Esophagus (tissue), 2 donors: ENCODE results near the gene HCRTR2. TPM values are rescaled to one million over a fixed set of nuclear protein-coding genes. Genes with fewer than 3 reads are reported as not detected.
"Not testable (repeated sequence)": the region's sequence is repeated elsewhere in the genome, so short reads cannot be mapped to it uniquely, and the experiment has no call there.

Source experiments
- H3K27ac ChIP-seq, 2 donors: one replicate each; pipeline ENCODE4 v1.5.1; 2013; ENCODE audit warnings: low read depth in 2 of 2, mild to moderate bottlenecking in 2 of 2, inconsistent platforms in 1 of 2, low read length in 1 of 2, moderate library complexity in 1 of 2
- H3K27me3 ChIP-seq, 2 donors: one replicate each; pipeline ENCODE4 v1.6.1; 2013; ENCODE audit warnings: low read length in 2 of 2, control low read depth in 1 of 2, mild to moderate bottlenecking in 1 of 2; ENCODE audit not compliant: insufficient read depth in 2 of 2, control insufficient read depth in 1 of 2
- H3K36me3 ChIP-seq, 2 donors: one replicate each; pipeline ENCODE4 v1.6.1; 2013; ENCODE audit warnings: low read length in 1 of 2; ENCODE audit not compliant: control insufficient read depth in 2 of 2, insufficient read depth in 2 of 2
- H3K4me1 ChIP-seq, 2 donors: one replicate each; pipeline ENCODE4 v1.6.1; 2013; ENCODE audit warnings: low read length in 1 of 2; ENCODE audit not compliant: control insufficient read depth in 2 of 2, insufficient read depth in 2 of 2
- H3K4me3 ChIP-seq, 2 donors: one replicate each; pipeline ENCODE4 v1.5.1; 2013; ENCODE audit warnings: low read length in 2 of 2, mild to moderate bottlenecking in 2 of 2, low read depth in 1 of 2, moderate library complexity in 1 of 2
- H3K9me3 ChIP-seq, 2 donors: one replicate each; pipeline ENCODE4 v1.6.1; 2013; ENCODE audit warnings: mild to moderate bottlenecking in 2 of 2, low read depth in 1 of 2, low read length in 1 of 2, moderate library complexity in 1 of 2; ENCODE audit not compliant: control insufficient read depth in 2 of 2, insufficient read depth in 1 of 2
- WGBS, 2 donors: extraction: QIAGEN DNeasy Blood & Tissue Kit; methylation state at CpG; one replicate each; pipeline ENCODE4 v1.1.7; 2013; 5-methylcytosine and 5-hydroxymethylcytosine counted together
- polyA plus RNA-seq, 2 donors: library from polyadenylated mRNA; stranded (reverse); fragments of 200-250 nt; gene quantifications; one replicate each; pipeline ENCODE4 v1.2.3, GENCODE V29; 2013
- donor health status: healthy with polysubstance abuse.
- donor health status: Bipolar disorder and iron deficiency.

The HCRTR2 gene
- polyA plus RNA-seq, 2 donors: not detected

GRCh38 chr6:55266896-55267295, 92.6 kb downstream of the HCRTR2 start:
- Histone ChIP-seq H3K36me3 (no peaks in the 10 kb centered on the region), H3K4me3 (no peak overlapping the region), H3K9me3 (no peaks in the 10 kb centered on the region), H3K4me1 (no peaks in the 10 kb centered on the region), H3K27me3 (no peaks in the 10 kb centered on the region), H3K27ac (no peak overlapping the region)
- WGBS, 2 donors: 77 to 81% methylated on average over 2 of the region's 2 CpGs

DNA sequence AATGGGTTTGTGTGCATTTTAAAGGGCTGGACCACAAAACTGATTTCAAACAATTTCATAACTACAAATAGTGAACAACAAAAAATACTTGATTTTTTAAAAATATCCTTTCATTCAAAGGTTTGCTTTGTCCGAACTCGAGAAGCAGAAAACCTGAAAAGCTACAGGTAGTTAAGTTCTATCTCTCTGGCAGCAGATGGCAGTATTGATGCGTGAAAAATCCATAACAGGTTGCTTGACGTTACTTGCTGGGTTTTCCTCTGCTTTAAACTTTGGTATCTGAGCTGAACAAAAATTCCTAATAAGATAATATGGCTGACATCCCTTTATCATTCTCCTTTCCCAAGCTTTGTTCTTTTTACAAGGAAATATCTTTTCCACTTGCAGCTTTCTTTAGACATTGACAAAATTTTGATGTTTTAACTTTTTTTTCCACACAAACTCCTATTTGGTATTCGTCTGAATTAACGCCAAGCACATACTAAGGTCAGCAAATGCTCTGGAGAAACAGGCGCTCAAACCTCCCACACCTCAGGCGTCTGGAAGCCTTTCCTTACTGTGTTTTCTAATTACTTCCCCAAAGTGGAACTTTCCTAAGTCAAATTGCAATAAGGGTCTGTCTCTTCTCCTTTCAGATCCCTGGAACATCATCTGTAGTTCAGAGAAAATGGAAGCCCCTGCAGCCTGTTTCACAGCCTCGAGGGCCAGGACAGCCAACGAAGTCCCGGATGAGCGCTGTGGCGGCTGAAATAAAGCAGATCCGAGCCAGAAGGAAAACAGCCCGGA, 102.6 kb downstream of the HCRTR2 start:
- Histone ChIP-seq H3K27me3 (no peaks in the 10 kb centered on the region), H3K4me3 (no peak overlapping the region), H3K4me1 (no peaks in the 10 kb centered on the region), H3K36me3 (no peaks in the 10 kb centered on the region), H3K9me3 (no peaks in the 10 kb centered on the region), H3K27ac (no peak overlapping the region)
- WGBS, 2 donors: 39 to 41% methylated on average over 15 of the region's 15 CpGs

DNA sequence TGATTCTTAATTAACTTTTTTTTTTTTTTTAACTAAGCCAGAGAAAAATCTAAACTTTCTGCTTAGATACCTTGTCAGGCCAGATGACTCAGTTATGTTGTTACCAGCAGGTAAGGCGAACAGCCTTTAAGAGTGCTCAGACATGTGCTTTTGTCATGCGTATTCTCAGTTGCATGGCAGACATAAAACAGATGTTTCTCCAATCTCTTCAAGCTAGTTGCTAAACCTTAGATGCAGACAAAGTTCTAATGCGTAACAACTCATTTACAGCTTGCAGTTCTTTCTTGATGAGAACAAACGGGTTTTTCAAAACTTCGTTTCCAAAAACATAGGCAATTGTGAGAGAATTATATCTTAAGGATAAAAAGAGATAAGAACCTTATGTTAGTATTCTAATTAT, 103.3 kb downstream of the HCRTR2 start:
- H3K4me3 ChIP-seq: no peak overlapping the region
- no peaks in the 10 kb centered on the region for H3K36me3 ChIP-seq
- no peak overlapping the region for H3K27ac ChIP-seq
- 80 to 83% methylated on average over 5 of the region's 5 CpGs for WGBS, 2 donors
- H3K9me3 ChIP-seq: no peaks in the 10 kb centered on the region
- H3K4me1 ChIP-seq: no peaks in the 10 kb centered on the region
- H3K27me3 ChIP-seq: no peaks in the 10 kb centered on the region

GRCh38 chr6:55281215-55281614, 106.9 kb downstream of the HCRTR2 start:
- 74 to 75% methylated on average over 4 of the region's 4 CpGs for WGBS, 2 donors
- H3K4me3 ChIP-seq: no peak overlapping the region
- H3K27me3 ChIP-seq: no peaks in the 10 kb centered on the region
- no peaks in the 10 kb centered on the region for H3K9me3 ChIP-seq
- no peak overlapping the region for H3K27ac ChIP-seq
- H3K4me1 ChIP-seq: no peaks in the 10 kb centered on the region
- no peaks in the 10 kb centered on the region for H3K36me3 ChIP-seq

DNA sequence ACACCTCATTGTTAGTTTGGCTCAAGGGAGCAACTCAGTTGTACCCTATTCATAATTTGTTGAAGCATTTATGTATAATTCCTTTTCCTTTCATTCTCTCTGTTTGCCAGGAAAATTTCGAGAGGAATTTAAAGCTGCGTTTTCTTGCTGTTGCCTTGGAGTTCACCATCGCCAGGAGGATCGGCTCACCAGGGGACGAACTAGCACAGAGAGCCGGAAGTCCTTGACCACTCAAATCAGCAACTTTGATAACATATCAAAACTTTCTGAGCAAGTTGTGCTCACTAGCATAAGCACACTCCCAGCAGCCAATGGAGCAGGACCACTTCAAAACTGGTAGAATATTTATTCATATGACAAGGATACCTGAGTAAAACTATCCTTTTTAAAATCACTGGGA, 107.8 kb downstream of the HCRTR2 start:
- H3K4me3 ChIP-seq: no peak overlapping the region
- peaks cover 0 to under 1% of the 10 kb centered on the region in 2 donors for H3K9me3 ChIP-seq
- 65 to 84% methylated on average over 6 of the region's 6 CpGs for WGBS, 2 donors
- H3K27ac ChIP-seq: no peak overlapping the region
- H3K4me1 ChIP-seq: no peaks in the 10 kb centered on the region
- H3K36me3 ChIP-seq: no peaks in the 10 kb centered on the region
- H3K27me3 ChIP-seq: no peaks in the 10 kb centered on the region

DNA sequence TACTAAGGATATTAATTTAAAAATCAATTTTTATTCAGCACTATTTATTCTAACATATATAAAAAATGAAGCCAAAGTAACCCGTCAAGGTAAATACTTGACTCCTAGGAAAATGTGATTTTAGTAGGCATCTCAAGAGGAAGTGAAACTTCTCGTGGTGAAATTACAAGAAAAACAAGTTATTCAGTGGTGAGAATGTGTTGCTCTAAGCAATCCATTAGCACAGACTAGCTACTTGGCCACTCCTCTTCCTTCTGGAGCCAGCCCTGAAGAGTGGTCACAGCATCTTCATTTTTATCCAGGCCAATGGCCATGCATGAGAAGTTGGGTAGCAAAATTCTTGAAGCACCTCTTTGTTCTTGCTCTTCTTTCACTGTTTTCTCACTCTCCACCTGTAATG, 112.5 kb downstream of the HCRTR2 start:
- WGBS, 2 donors: 56 to 58% methylated on average over 2 of the region's 2 CpGs
- Histone ChIP-seq H3K36me3 (no peaks in the 10 kb centered on the region), H3K4me3 (no peak overlapping the region), H3K4me1 (no peaks in the 10 kb centered on the region), H3K27ac (no peak overlapping the region), H3K9me3 (peaks cover 0 to 2% of the 10 kb centered on the region in 2 donors), H3K27me3 (no peaks in the 10 kb centered on the region)

GRCh38 chr6:55290736-55291135, 116.4 kb downstream of the HCRTR2 start:
- WGBS, 2 donors: 80 to 88% methylated on average over 2 of the region's 2 CpGs
- Histone ChIP-seq H3K27ac (no peak overlapping the region), H3K36me3 (no peaks in the 10 kb centered on the region), H3K4me1 (no peaks in the 10 kb centered on the region), H3K9me3 (peaks cover 0 to 2% of the 10 kb centered on the region in 2 donors), H3K4me3 (no peak overlapping the region), H3K27me3 (no peaks in the 10 kb centered on the region)

- H3K27ac ChIP-seq: no peak overlapping the region
- H3K4me1 ChIP-seq: no peaks in the 10 kb centered on the region
- 49 to 52% methylated on average over 2 of the region's 2 CpGs for WGBS, 2 donors
- H3K27me3 ChIP-seq: no peaks in the 10 kb centered on the region
- H3K4me3 ChIP-seq: no peak overlapping the region
- H3K9me3 ChIP-seq: no peaks in the 10 kb centered on the region
- H3K36me3 ChIP-seq: no peaks in the 10 kb centered on the region
These were observed 118.8 kb downstream of the HCRTR2 start for GRCh38 chr6:55293116-55293515.

DNA sequence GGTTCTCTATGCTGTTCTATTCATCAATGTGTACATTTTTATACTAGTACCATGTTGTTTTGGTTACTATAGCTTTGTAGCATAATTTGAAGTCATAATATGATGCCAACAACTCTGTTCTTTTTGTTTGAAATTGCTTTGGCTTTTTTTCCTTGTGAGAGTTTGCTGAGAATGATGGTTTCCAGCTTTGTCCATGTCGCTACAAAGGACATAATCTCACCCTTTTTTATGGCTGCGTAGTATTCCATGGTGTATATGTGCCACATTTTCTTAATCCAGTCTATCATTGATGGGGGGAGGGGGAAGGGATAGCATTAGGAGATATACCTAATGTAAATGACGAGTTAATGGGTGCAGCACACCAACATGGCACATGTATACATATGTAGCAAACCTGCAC, 122.9 kb downstream of the HCRTR2 start:
- WGBS, 2 donors: 86 to 88% methylated on average over 3 of the region's 3 CpGs
- H3K36me3 ChIP-seq, H3K27me3 ChIP-seq, H3K27ac ChIP-seq, H3K4me1 ChIP-seq, H3K4me3 ChIP-seq, H3K9me3 ChIP-seq: not testable (repeated sequence)

GRCh38 chr6:55299286-55299985, 125.1 kb downstream of the HCRTR2 start:
- WGBS, 2 donors: 79 to 82% methylated on average over 5 of the region's 5 CpGs
- no peak overlapping the region for H3K27ac ChIP-seq
- no peaks in the 10 kb centered on the region for H3K4me1 ChIP-seq
- H3K36me3 ChIP-seq: no peaks in the 10 kb centered on the region
- no peaks in the 10 kb centered on the region for H3K9me3 ChIP-seq
- H3K4me3 ChIP-seq: no peak overlapping the region
- H3K27me3 ChIP-seq: peaks cover 0 to 2% of the 10 kb centered on the region in 2 donors
